HAP-1 (cell line): ENCODE data around the gene TDRD10.
"Not testable (repeated sequence)": the region's sequence is repeated elsewhere in the genome, so short reads cannot be mapped to it uniquely, and the experiment has no call there.

Experiments
- DNase-seq, 2 experiments: peaks; one replicate each; pipeline ENCODE4 v3.0.0-alpha.2; 2016 to 2020; ENCODE audit warnings: low spot score in 2 of 2
- H3K27me3 ChIP-seq: fragments of 250-450 bp; sonication (Bioruptor Pico); 2 replicates; pipeline ENCODE4 v1.5.1; 2020; ENCODE audit warnings: low read depth, mild to moderate bottlenecking, moderate library complexity
- H3K36me3 ChIP-seq: fragments of 250-450 bp; sonication (Bioruptor Pico); replicated peaks from 2 replicates; pipeline ENCODE4 v1.5.1; 2020; ENCODE audit warnings: mild to moderate bottlenecking
- H3K4me1 ChIP-seq: fragments of 250-450 bp; sonication (Bioruptor Pico); 2 replicates; pipeline ENCODE4 v1.5.1; 2020; ENCODE audit warnings: mild to moderate bottlenecking
- H3K4me3 ChIP-seq: fragments of 250-450 bp; sonication (Bioruptor Pico); 2 replicates; pipeline ENCODE4 v1.5.1; 2020; ENCODE audit warnings: mild to moderate bottlenecking, moderate library complexity
- H3K9me3 ChIP-seq: fragments of 250-450 bp; sonication (Bioruptor Pico); 2 replicates; pipeline ENCODE4 v1.5.1; 2020; ENCODE audit warnings: mild to moderate bottlenecking, moderate library complexity
- in situ Hi-C: fragments of 300-500 bp; cut with MboI; formaldehyde crosslinking; loops from 3 replicates; pipeline ENCODE4 v1.14.3; 2020; ENCODE audit warnings: low sequenced_read_pairs, inconsistent platforms, mixed read lengths

Gene TDRD10

GRCh38 chr1:154512760-154513159 is 10.7 kb downstream of the TDRD10 start:
- in situ Hi-C loops = no loop called here
- Histone ChIP-seq H3K27me3 (peaks cover 5% of the 10 kb centered on the region; the same call in 1 of the 2 replicates), H3K4me3 (no peak overlapping the region), H3K4me1 (no peaks in the 10 kb centered on the region), H3K36me3 (no peaks in the 10 kb centered on the region), H3K9me3 (no peaks in the 10 kb centered on the region)
- no peak for DNase-seq

- in situ Hi-C loops = no loop called here
- no peaks in the 10 kb centered on the region for H3K4me1 ChIP-seq
Observed at GRCh38 chr1:154514066-154514553, 12.1 kb downstream of the TDRD10 start.

GRCh38 chr1:154517661-154518060 is 15.6 kb downstream of the TDRD10 start:
- no peak overlapping the region for H3K4me3 ChIP-seq
- H3K4me1 ChIP-seq = no peaks in the 10 kb centered on the region
- no peaks in the 10 kb centered on the region for H3K9me3 ChIP-seq
- no peaks in the 10 kb centered on the region for H3K36me3 ChIP-seq
- in situ Hi-C loops = no loop called here
- 0 out of 2 replicates have a peak, but pooled peaks cover 2% of the 10 kb centered on the region for H3K27me3 ChIP-seq
- no peak for DNase-seq

More at GRCh38 chr1:154514066-154514553, 12.1 kb downstream of the TDRD10 start:
- 0 out of 2 replicates have a peak, but pooled peaks cover 2% of the 10 kb centered on the region for H3K27me3 ChIP-seq
- H3K9me3 ChIP-seq = no peaks in the 10 kb centered on the region
- no peak for DNase-seq
- no peaks in the 10 kb centered on the region for H3K36me3 ChIP-seq
- no peak overlapping the region for H3K4me3 ChIP-seq

- in situ Hi-C loops = no loop called here
- no peak for DNase-seq
- Histone ChIP-seq H3K9me3 (no peaks in the 10 kb centered on the region), H3K4me3 (no peak overlapping the region), H3K4me1 (no peaks in the 10 kb centered on the region), H3K36me3 (no peaks in the 10 kb centered on the region), H3K27me3 (0 out of 2 replicates have a peak, but pooled peaks cover 2% of the 10 kb centered on the region)
Observed at GRCh38 chr1:154519591-154519991, 17.6 kb downstream of the TDRD10 start.

GRCh38 chr1:154520333-154520732 is 18.3 kb downstream of the TDRD10 start:
- H3K4me1 ChIP-seq = no peaks in the 10 kb centered on the region
- in situ Hi-C loops = no loop called here

GRCh38 chr1:154521695-154522094 is 19.7 kb downstream of the TDRD10 start:
- Histone ChIP-seq H3K27me3 (0 out of 2 replicates have a peak, but pooled peaks cover 2% of the 10 kb centered on the region), H3K9me3 (no peaks in the 10 kb centered on the region), H3K4me1 (no peaks in the 10 kb centered on the region), H3K4me3 (no peak overlapping the region), H3K36me3 (no peaks in the 10 kb centered on the region)
- in situ Hi-C loops = no loop called here
- no peak for DNase-seq

More at GRCh38 chr1:154520333-154520732, 18.3 kb downstream of the TDRD10 start:
- H3K4me3 ChIP-seq = no peak overlapping the region
- H3K9me3 ChIP-seq = no peaks in the 10 kb centered on the region
- no peak for DNase-seq
- no peaks in the 10 kb centered on the region for H3K36me3 ChIP-seq
- H3K27me3 ChIP-seq = 0 out of 2 replicates have a peak, but pooled peaks cover 2% of the 10 kb centered on the region

GRCh38 chr1:154524881-154525280 is 22.9 kb downstream of the TDRD10 start:
- Histone ChIP-seq H3K36me3 (no peaks in the 10 kb centered on the region), H3K9me3 (no peaks in the 10 kb centered on the region), H3K4me3 (no peak overlapping the region), H3K27me3 (no peaks in the 10 kb centered on the region), H3K4me1 (no peaks in the 10 kb centered on the region)
- in situ Hi-C loops = no loop called here
- DNase-seq = no peak

- Histone ChIP-seq H3K36me3 (no peaks in the 10 kb centered on the region), H3K4me1 (no peaks in the 10 kb centered on the region), H3K27me3 (no peaks in the 10 kb centered on the region), H3K4me3 (no peak overlapping the region), H3K9me3 (no peaks in the 10 kb centered on the region)
- in situ Hi-C loops = no loop called here
- no peak for DNase-seq
Observed at GRCh38 chr1:154527192-154527591, 25.2 kb downstream of the TDRD10 start.

GRCh38 chr1:154529308-154529707 is 27.3 kb downstream of the TDRD10 start:
- H3K4me1 ChIP-seq = no peaks in the 10 kb centered on the region
- DNase-seq = no peak
- H3K9me3 ChIP-seq = no peaks in the 10 kb centered on the region
- H3K27me3 ChIP-seq = no peaks in the 10 kb centered on the region
- no peaks in the 10 kb centered on the region for H3K36me3 ChIP-seq
- no peak overlapping the region for H3K4me3 ChIP-seq
- in situ Hi-C loops = no loop called here

- H3K4me1 ChIP-seq, DNase-seq, H3K27me3 ChIP-seq, H3K4me3 ChIP-seq, in situ Hi-C loops, H3K9me3 ChIP-seq, H3K36me3 ChIP-seq: not testable (repeated sequence)
Observed at GRCh38 chr1:154531950-154532349, 29.9 kb downstream of the TDRD10 start.

GRCh38 chr1:154533952-154534844 is 32.2 kb downstream of the TDRD10 start:
- Histone ChIP-seq H3K4me3 (no peak overlapping the region), H3K36me3 (no peaks in the 10 kb centered on the region), H3K4me1 (no peaks in the 10 kb centered on the region), H3K27me3 (no peaks in the 10 kb centered on the region), H3K9me3 (no peaks in the 10 kb centered on the region)
- in situ Hi-C loops = no loop called here
- peak; percentile 40 to 65 for DNase-seq

GRCh38 chr1:154536570-154536969 is 34.6 kb downstream of the TDRD10 start:
- no peaks in the 10 kb centered on the region for H3K4me1 ChIP-seq
- no peaks in the 10 kb centered on the region for H3K9me3 ChIP-seq
- in situ Hi-C loops = no loop called here
- peaks cover 5% of the 10 kb centered on the region; the same call in 1 of the 2 replicates for H3K27me3 ChIP-seq
- H3K36me3 ChIP-seq = no peaks in the 10 kb centered on the region
- no peak overlapping the region for H3K4me3 ChIP-seq
- no peak for DNase-seq

GRCh38 chr1:154539486-154540483 is 37.8 kb downstream of the TDRD10 start:
- Histone ChIP-seq H3K4me3 (no peak overlapping the region), H3K9me3 (no peaks in the 10 kb centered on the region), H3K4me1 (no peaks in the 10 kb centered on the region), H3K27me3 (peaks cover 5% of the 10 kb centered on the region; the same call in 1 of the 2 replicates), H3K36me3 (no peaks in the 10 kb centered on the region)
- DNase-seq = no peak
- in situ Hi-C loops = no loop called here
